Measurements from ENCODE around the gene RFX4.

DNA sequence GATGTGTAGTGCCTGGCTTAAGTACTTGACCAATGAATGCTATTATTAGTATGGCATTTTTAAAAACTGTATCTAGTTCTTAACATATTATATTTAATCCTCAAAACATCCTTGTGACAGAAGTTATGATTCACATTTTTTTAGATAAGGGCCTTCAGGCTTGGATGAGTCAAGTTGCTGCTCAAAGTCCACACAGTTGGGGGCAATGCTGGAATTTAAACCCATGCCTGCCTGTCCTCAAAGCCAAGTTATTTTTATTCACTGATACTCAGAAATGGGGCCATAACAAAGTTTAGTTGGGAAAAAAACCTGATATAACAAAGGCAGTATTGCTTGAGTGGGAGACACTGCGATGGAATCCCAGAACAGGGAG lies 50.6 kb downstream of the RFX4 start:
- TF ChIP-seq CTCF (conservative IDR thresholded peaks at IDR 0.05) (no peak), ZFX (IDR thresholded peaks at IDR 0.05) (no peak)

All from C4-2B (cell line).